ENCODE measurements around the gene FAM163B.
"Not testable (repeated sequence)": the region's sequence is repeated elsewhere in the genome, so short reads cannot be mapped to it uniquely, and the experiment has no call there.

Gene FAM163B

DNA sequence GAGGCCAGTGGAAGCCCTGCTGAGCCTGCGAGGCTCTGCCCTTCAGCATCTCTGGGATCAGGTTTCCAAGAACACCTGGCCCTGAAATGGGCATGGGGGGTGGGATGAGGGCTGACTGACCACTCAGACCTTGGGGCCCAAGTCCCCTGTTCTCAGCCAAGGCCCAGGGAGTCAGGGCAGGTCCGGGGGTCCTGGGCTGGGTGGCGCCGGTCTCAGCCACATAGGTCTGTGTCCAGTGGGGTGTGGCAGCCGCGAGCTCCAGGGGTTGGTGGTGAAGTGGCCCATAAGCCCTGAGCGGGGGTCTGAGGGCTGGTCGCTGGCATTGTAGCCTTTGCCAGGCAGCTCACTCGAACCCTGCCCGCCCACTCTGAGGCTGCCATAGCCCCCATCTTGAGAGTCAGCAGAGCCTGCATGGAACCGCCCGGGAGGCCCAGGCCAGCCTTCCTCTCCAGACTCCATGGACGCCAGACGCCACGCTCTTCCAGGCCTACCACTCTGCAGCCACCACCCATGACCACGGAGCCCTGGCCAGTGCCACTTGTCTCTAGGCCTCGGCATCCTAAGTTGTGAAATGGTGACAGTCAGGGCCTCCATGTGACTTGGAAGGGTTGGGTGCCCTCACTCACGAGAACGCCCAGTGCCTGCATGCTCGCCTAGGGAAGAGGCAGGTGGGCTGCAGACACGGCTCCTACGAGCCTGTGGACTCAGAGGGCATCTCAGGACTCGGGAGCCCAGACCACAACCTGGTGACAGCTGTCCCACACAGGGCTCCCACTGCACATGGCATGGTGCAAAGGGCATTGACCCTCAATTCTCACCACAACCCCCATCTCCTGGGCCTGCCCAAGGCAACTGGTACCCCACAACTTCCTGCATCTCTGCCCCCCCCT is 20.3 kb upstream of the FAM163B start:
- TF ChIP-seq FOXP2 (optimal IDR thresholded peaks at IDR 0.05; ENCODE audit: control extremely low read depth, extremely low read length, insufficient read depth) (no peak), POLR2AphosphoS5 (IDR thresholded peaks at IDR 0.05; ENCODE audit: borderline replicate concordance, low read depth, low read length) (no peak), EZH2 (IDR thresholded peaks at IDR 0.05) (no peak)
- H3K9me3 ChIP-seq (ENCODE audit: low read depth, low read length) = no peaks in the 10 kb centered on the region
- H3K4me3 ChIP-seq = no peak overlapping the region
- H3K36me3 ChIP-seq (ENCODE audit: insufficient read depth, low read length) = no peaks in the 10 kb centered on the region
- DNase-seq (ENCODE audit: low read depth, low spot score) = no peak
- no peak overlapping the region for H3K27ac ChIP-seq
- no peak overlapping the region for H3K9ac ChIP-seq (ENCODE audit: insufficient read length)

DNA sequence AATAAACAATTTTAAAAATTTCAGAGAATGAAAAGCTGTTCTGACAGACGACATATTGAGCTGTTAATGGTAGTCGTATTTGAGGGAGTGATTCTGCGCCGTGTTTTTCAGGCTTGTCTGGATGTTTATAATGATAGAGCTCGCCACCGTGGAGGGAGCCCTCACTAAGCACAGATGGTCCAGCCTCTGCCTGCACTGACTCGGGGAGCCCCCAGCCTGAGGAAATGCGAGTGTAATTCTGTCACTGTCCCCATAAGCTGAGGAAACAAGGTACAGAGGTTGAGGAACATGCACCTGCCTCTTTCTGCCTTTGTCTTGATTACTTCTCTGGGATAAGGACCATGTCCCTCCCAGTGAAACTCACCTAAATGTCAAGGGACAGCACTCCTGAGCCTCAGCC is 19.6 kb upstream of the FAM163B start:
- no peaks in the 10 kb centered on the region for H3K9me3 ChIP-seq (ENCODE audit: low read depth, low read length)
- TF ChIP-seq EZH2 (IDR thresholded peaks at IDR 0.05) (no peak), POLR2AphosphoS5 (IDR thresholded peaks at IDR 0.05; ENCODE audit: borderline replicate concordance, low read depth, low read length) (no peak), FOXP2 (optimal IDR thresholded peaks at IDR 0.05; ENCODE audit: control extremely low read depth, extremely low read length, insufficient read depth) (no peak)
- no peak overlapping the region for H3K9ac ChIP-seq (ENCODE audit: insufficient read length)
- no peaks in the 10 kb centered on the region for H3K36me3 ChIP-seq (ENCODE audit: insufficient read depth, low read length)
- DNase-seq (ENCODE audit: low read depth, low spot score) = no peak
- no peak overlapping the region for H3K4me3 ChIP-seq
- H3K27ac ChIP-seq = no peak overlapping the region

DNA sequence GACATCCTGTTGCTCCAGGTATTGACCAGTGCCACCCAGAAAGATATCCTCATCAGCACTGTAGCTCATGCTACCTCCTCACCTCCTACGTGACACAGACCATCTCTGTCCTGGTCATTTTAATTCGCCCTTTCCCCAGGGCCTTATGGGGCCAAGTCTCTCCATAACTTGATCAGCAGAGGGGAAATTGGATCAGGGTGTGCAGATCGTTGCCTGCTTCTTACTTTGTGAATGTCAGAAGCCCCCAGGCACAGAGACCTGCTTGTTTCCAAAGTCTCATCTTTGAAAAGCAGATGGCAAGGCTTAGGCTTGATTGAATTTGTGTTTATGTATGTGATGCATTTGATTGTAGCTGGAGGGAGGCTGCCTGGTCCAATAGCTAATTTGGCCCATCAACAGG is 18.2 kb upstream of the FAM163B start:
- no peak for DNase-seq (ENCODE audit: low read depth, low spot score)
- H3K4me3 ChIP-seq = no peak overlapping the region
- H3K9me3 ChIP-seq (ENCODE audit: low read depth, low read length) = no peaks in the 10 kb centered on the region
- no peaks in the 10 kb centered on the region for H3K36me3 ChIP-seq (ENCODE audit: insufficient read depth, low read length)
- no peak for TF ChIP-seq FOXP2 (optimal IDR thresholded peaks at IDR 0.05; ENCODE audit: control extremely low read depth, extremely low read length, insufficient read depth)
- TF ChIP-seq EZH2 (IDR thresholded peaks at IDR 0.05) = no peak
- no peak for TF ChIP-seq POLR2AphosphoS5 (IDR thresholded peaks at IDR 0.05; ENCODE audit: borderline replicate concordance, low read depth, low read length)
- no peak overlapping the region for H3K27ac ChIP-seq
- H3K9ac ChIP-seq (ENCODE audit: insufficient read length) = no peak overlapping the region

DNA sequence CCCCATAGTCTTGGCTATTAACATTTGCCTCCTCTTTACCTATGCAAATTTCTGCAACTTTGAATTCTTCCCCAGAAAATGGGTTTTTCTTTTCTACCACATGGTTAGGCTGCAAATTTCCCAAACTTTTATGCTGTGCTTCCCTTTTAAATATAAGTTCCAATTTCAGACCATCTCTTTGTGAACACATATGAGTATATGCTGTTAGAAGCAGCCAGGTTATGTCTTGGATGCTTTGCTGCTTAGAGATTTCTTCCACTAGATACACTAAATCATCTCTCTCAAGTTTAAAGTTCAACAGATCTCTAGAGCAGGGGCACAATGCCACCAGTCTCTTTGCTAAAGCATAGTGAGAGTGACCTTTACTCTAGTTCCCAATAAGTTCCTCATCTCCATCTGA is 16.8 kb upstream of the FAM163B start:
- not testable (repeated sequence) for H3K27ac ChIP-seq; DNase-seq (ENCODE audit: low read depth, low spot score); H3K4me3 ChIP-seq; H3K9ac ChIP-seq (ENCODE audit: insufficient read length); H3K36me3 ChIP-seq (ENCODE audit: insufficient read depth, low read length); H3K9me3 ChIP-seq (ENCODE audit: low read depth, low read length)

DNA sequence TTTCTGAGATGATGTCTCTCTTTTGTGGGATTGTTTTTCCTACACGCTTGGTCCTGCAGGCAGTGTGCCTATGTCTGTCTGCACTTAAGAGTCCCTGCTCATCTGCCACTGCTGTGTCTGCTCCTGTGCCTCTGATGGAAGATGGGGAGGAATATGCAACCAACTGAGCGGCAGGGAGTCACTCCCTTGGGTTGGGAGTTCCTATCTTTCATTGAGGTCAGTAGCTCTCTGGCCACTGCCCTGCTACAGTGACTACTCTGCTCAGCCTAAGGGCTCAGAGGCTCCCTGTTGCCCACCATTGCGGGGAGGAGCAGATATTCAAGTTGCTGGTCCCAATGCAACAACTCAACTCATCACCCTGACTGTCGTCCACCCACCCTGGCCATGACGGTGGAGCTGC is 13.4 kb upstream of the FAM163B start:
- no peak for TF ChIP-seq POLR2AphosphoS5 (IDR thresholded peaks at IDR 0.05; ENCODE audit: borderline replicate concordance, low read depth, low read length)
- TF ChIP-seq EZH2 (IDR thresholded peaks at IDR 0.05) = no peak
- TF ChIP-seq FOXP2 (optimal IDR thresholded peaks at IDR 0.05; ENCODE audit: control extremely low read depth, extremely low read length, insufficient read depth) = no peak
- H3K36me3 ChIP-seq (ENCODE audit: insufficient read depth, low read length) = no peaks in the 10 kb centered on the region
- no peak for DNase-seq (ENCODE audit: low read depth, low spot score)
- no peak overlapping the region for H3K9ac ChIP-seq (ENCODE audit: insufficient read length)
- H3K9me3 ChIP-seq (ENCODE audit: low read depth, low read length) = no peaks in the 10 kb centered on the region
- no peak overlapping the region for H3K4me3 ChIP-seq
- H3K27ac ChIP-seq = no peak overlapping the region

DNA sequence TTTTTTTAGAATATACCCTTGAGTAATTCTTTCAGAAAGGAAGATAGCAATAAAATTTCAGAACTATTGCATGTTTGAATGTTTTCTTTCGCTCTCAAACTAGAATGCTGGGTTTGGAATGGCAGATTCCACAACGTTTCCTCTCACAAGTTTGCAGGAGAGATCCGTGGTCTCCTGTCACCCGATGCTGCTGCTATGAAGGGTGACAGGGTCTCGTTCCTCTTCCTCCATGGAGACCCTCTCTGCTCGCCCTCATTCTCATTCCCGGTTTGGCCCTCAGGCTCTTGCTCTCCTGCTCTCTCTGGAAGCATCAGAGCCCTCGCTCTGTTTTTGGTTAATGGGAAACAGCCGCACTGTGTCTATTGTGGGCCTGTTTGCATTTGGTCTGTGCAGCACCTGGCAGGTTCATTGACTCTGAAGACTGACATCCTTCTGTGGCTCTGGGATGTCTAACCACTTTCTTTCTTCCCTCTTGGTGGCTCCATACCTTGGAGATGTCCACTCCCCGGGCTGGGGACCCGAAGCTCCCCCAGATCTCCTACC is 12.6 kb upstream of the FAM163B start:
- TF ChIP-seq EZH2 (IDR thresholded peaks at IDR 0.05) (no peak), FOXP2 (optimal IDR thresholded peaks at IDR 0.05; ENCODE audit: control extremely low read depth, extremely low read length, insufficient read depth) (no peak), POLR2AphosphoS5 (IDR thresholded peaks at IDR 0.05; ENCODE audit: borderline replicate concordance, low read depth, low read length) (no peak)
- H3K4me3 ChIP-seq = no peak overlapping the region
- no peaks in the 10 kb centered on the region for H3K36me3 ChIP-seq (ENCODE audit: insufficient read depth, low read length)
- H3K9me3 ChIP-seq (ENCODE audit: low read depth, low read length) = no peaks in the 10 kb centered on the region
- no peak for DNase-seq (ENCODE audit: low read depth, low spot score)
- no peak overlapping the region for H3K9ac ChIP-seq (ENCODE audit: insufficient read length)
- no peak overlapping the region for H3K27ac ChIP-seq

GRCh38 chr9:133619791-133620190 is 10.6 kb upstream of the FAM163B start:
- no peak for DNase-seq (ENCODE audit: low read depth, low spot score)
- TF ChIP-seq EZH2 (IDR thresholded peaks at IDR 0.05) (no peak), FOXP2 (optimal IDR thresholded peaks at IDR 0.05; ENCODE audit: control extremely low read depth, extremely low read length, insufficient read depth) (no peak), POLR2AphosphoS5 (IDR thresholded peaks at IDR 0.05; ENCODE audit: borderline replicate concordance, low read depth, low read length) (no peak)
- Histone ChIP-seq H3K27ac (no peak overlapping the region), H3K9ac (ENCODE audit: insufficient read length) (no peak overlapping the region), H3K4me3 (no peak overlapping the region), H3K36me3 (ENCODE audit: insufficient read depth, low read length) (no peaks in the 10 kb centered on the region), H3K9me3 (ENCODE audit: low read depth, low read length) (no peaks in the 10 kb centered on the region)

- H3K27ac ChIP-seq = no peak overlapping the region
- no peak overlapping the region for H3K4me3 ChIP-seq
- no peaks in the 10 kb centered on the region for H3K36me3 ChIP-seq (ENCODE audit: insufficient read depth, low read length)
- no peaks in the 10 kb centered on the region for H3K9me3 ChIP-seq (ENCODE audit: low read depth, low read length)
- H3K9ac ChIP-seq (ENCODE audit: insufficient read length) = no peak overlapping the region
- TF ChIP-seq POLR2AphosphoS5 (IDR thresholded peaks at IDR 0.05; ENCODE audit: borderline replicate concordance, low read depth, low read length) (no peak), FOXP2 (optimal IDR thresholded peaks at IDR 0.05; ENCODE audit: control extremely low read depth, extremely low read length, insufficient read depth) (no peak), EZH2 (IDR thresholded peaks at IDR 0.05) (no peak)
- DNase-seq (ENCODE audit: low read depth, low spot score) = no peak
These were observed 9.5 kb upstream of the FAM163B start for GRCh38 chr9:133618726-133619125.

All from SK-N-MC (cell line).